ENCODE measurements around the gene CRYBG3. TPM values are rescaled to one million over a fixed set of nuclear protein-coding genes. Genes with fewer than 3 reads are reported as not detected.

CRYBG3 gene
- total and polyA plus RNA-seq, 2 of the 13 experiments (the other 11 are each of a cell fraction or from before 2014, with no cell fraction given), result 3.8 to 15.9 TPM

DNA sequence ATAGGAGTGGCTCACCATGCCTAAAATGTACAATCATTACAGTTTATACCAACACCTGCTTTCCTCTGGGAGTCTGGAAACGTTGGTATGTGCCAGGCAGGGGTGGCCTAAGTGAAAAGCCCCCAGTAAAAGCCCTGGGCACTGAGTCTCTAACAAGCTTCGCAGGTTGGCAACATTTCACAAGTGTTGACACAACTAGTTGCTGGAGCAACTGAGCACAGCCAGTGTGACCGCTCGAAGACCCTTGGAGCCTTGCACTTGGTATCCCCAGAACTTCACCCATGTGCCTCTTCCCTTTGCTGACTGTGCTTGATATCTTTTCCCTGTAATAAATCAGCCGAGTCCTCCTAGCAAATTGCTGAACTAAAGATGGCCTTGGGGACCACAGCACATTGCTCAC is 147.7 kb downstream of the CRYBG3 start (continued):
- TF ChIP-seq, protein P1, sequence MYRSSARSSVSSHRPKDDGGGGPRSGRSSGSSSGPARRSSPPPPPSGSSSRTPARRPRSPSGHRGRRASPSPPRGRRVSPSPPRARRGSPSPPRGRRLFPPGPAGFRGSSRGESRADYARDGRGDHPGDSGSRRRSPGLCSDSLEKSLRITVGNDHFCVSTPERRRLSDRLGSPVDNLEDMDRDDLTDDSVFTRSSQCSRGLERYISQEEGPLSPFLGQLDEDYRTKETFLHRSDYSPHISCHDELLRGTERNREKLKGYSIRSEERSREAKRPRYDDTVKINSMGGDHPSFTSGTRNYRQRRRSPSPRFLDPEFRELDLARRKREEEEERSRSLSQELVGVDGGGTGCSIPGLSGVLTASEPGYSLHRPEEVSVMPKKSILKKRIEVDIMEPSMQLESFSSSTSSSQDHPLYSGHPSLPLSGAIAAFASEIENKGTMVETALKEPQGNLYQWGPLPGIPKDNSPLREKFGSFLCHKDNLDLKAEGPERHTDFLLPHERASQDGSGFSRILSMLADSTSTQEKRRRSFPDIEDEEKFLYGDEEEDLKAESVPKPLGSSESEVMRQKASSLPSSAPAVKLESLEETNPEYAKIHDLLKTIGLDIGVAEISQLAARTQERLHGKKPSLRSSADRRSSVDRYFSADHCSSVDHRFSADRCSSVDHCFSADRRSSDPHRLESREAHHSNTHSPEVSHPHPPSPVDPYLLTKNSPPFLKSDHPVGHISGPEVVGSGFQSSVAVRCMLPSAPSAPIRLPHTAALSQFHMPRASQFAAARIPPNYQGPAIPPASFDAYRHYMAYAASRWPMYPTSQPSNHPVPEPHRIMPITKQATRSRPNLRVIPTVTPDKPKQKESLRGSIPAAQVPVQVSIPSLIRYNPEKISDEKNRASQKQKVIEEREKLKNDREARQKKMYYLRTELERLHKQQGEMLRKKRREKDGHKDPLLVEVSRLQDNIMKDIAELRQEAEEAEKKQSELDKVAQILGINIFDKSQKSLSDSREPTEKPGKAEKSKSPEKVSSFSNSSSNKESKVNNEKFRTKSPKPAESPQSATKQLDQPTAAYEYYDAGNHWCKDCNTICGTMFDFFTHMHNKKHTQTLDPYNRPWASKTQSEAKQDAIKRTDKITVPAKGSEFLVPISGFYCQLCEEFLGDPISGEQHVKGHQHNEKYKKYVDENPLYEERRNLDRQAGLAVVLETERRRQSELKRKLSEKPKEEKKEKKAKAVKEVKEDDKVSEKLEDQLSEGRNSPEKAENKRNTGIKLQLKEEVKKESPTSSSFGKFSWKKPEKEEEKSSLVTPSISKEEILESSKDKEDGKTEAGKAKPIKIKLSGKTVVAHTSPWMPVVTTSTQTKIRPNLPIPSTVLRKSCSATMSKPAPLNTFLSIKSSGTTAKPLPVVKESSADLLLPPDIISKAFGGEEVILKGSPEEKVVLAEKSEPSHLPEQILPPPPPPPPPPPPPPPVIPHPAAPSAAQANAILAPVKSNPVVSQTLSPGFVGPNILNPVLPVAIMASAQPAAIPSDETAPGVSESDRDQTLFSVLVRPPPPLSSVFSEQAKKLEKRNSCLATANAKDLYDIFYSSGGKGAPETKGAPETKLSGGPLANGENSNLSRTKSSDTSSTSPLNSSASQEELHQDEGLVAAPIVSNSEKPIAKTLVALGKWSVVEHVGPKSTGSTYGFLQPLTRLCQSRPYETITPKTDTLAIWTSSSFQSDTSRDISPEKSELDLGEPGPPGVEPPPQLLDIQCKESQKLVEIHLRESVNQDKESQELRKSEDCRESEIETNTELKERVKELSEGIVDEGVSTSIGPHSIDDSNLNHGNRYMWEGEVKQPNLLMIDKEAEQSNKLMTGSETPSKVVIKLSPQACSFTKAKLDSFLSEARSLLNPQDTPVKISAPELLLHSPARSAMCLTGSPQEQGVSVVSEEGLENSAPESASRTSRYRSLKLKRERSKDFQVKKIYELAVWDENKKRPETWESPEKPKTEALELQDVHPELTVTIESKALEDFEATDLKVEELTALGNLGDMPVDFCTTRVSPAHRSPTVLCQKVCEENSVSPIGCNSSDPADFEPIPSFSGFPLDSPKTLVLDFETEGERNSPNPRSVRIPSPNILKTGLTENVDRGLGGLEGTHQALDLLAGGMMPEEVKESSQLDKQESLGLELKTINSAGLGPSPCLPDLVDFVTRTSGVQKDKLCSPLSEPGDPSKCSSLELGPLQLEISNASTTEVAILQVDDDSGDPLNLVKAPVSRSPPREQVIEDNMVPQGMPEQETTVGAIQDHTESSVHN (CRISPR knock-in tag; IDR thresholded peaks at IDR 0.05), result no peak
- TF ChIP-seq PREB (CRISPR knock-in tag; IDR thresholded peaks at IDR 0.05), result no peak
- no peak for TF ChIP-seq GZF1 (CRISPR knock-in tag; IDR thresholded peaks at IDR 0.05)
